HL-60 (cell line): Measurements from ENCODE around the gene PFN4.
"Not testable (repeated sequence)": the region's sequence is repeated elsewhere in the genome, so short reads cannot be mapped to it uniquely, and the experiment has no call there.

Experiments used
- DNase-seq, 2 experiments: peaks; one replicate each; pipeline ENCODE4 v3.0.0-alpha.2; 2010 to 2020; ENCODE audit warnings: low read depth in 1 of 2, low spot score in 1 of 2
- H3K27ac ChIP-seq: fragments of 250-450 bp; sonication (Bioruptor Pico); replicated peaks from 2 replicates; pipeline ENCODE4 v1.5.1; 2020; ENCODE audit warnings: mild to moderate bottlenecking, moderate library complexity
- H3K27me3 ChIP-seq: fragments of 250-450 bp; sonication (Bioruptor Pico); 2 replicates; pipeline ENCODE4 v1.5.1; 2021; ENCODE audit warnings: mild to moderate bottlenecking, moderate library complexity; ENCODE audit not compliant: insufficient read depth, poor library complexity, severe bottlenecking
- H3K4me3 ChIP-seq: replicated peaks from 2 replicates; pipeline ENCODE4 v1.5.1; 2011; ENCODE audit warnings: mild to moderate bottlenecking, control low read depth, low read length; ENCODE audit not compliant: insufficient read depth
- CTCF ChIP-seq: IDR thresholded peaks from one replicate; pipeline ENCODE4 v1.5.1; 2011; ENCODE audit warnings: low read length, control low read depth, inconsistent platforms; ENCODE audit not compliant: insufficient read depth
- GABPA ChIP-seq: IDR thresholded peaks from 2 replicates; pipeline ENCODE4 v1.6.1; 2012; ENCODE audit warnings: low read depth
- POLR2AphosphoS5 ChIP-seq: IDR thresholded peaks from 2 replicates; pipeline ENCODE4 v1.6.1; 2012; ENCODE audit warnings: low read depth
- REST ChIP-seq: IDR thresholded peaks from 2 replicates; pipeline ENCODE4 v1.6.1; 2012; ENCODE audit warnings: low read depth; ENCODE audit not compliant: insufficient replicate concordance
- SPI1 ChIP-seq: IDR thresholded peaks from 2 replicates; pipeline ENCODE4 v1.6.1; 2012; ENCODE audit warnings: low read depth, mild to moderate bottlenecking, borderline replicate concordance

The PFN4 gene

GRCh38 chr2:24102677-24103076 lies 20.5 kb downstream of the PFN4 start:
- no peak for TF ChIP-seq GABPA
- TF ChIP-seq REST, result no peak
- no peak for TF ChIP-seq POLR2AphosphoS5
- no peak for TF ChIP-seq SPI1
- TF ChIP-seq CTCF, result no peak
- Histone ChIP-seq H3K4me3 (no peak overlapping the region), H3K27me3 (no peaks in the 10 kb centered on the region), H3K27ac (no peak overlapping the region)
- DNase-seq, result no peak

GRCh38 chr2:24101992-24102391 lies 21.1 kb downstream of the PFN4 start:
- Histone ChIP-seq H3K4me3 (no peak overlapping the region), H3K27ac (no peak overlapping the region), H3K27me3 (no peaks in the 10 kb centered on the region)
- DNase-seq, result no peak
- TF ChIP-seq GABPA, result no peak
- TF ChIP-seq CTCF, result no peak
- TF ChIP-seq REST, result no peak
- no peak for TF ChIP-seq POLR2AphosphoS5
- no peak for TF ChIP-seq SPI1

GRCh38 chr2:24100732-24101131 lies 22.4 kb downstream of the PFN4 start:
- not testable (repeated sequence) for H3K27me3 ChIP-seq, H3K27ac ChIP-seq, H3K4me3 ChIP-seq, DNase-seq

- not testable (repeated sequence) for DNase-seq, H3K4me3 ChIP-seq, H3K27ac ChIP-seq
Measured at GRCh38 chr2:24095171-24095677, 27.9 kb downstream of the PFN4 start.

GRCh38 chr2:24093270-24093669 lies 29.9 kb downstream of the PFN4 start:
- H3K27me3 ChIP-seq, H3K4me3 ChIP-seq, DNase-seq, H3K27ac ChIP-seq: not testable (repeated sequence)

More at GRCh38 chr2:24095171-24095677, 27.9 kb downstream of the PFN4 start:
- not testable (repeated sequence) for H3K27me3 ChIP-seq
